H1 (cell line): ENCODE data around the gene ANAPC7. TPM values are rescaled to one million over a fixed set of nuclear protein-coding genes. Genes with fewer than 3 reads are reported as not detected.

Source experiments
- CTCF ChIA-PET: fragments of 300-600 bp; sonication (Branson Sonifier 250); formaldehyde crosslinking; loops from one replicate; lab custom pipeline; 2021; ENCODE audit not compliant: partially characterized antibody; lab: Charles Lee
- POLR2A ChIA-PET: fragments of 300-600 bp; sonication (Branson Sonifier 250); formaldehyde crosslinking; loops from one replicate; lab custom pipeline; 2021; ENCODE audit warnings: inconsistent platforms; ENCODE audit not compliant: partially characterized antibody; lab: Charles Lee
- DNase-seq, 2 experiments: peaks; one replicate each; pipeline versions ENCODE4 v3.0.0 to v3.0.0-alpha.2; 2010 to 2022; ENCODE audit warnings: low spot score in 2 of 2, low read depth in 1 of 2, mixed read lengths in 1 of 2
- FAIRE-seq: peaks from 2 replicates; lab custom pipeline; 2011; peaks lifted over from hg19 to GRCh38; lab: Jason Lieb, UNC
- H2AFZ ChIP-seq: 2 replicates; pipeline ENCODE4 v1.8.1; 2012; ENCODE audit warnings: low read length, inconsistent platforms
- H2AK5ac ChIP-seq: 2 replicates; pipeline ENCODE4 v1.6.1; 2013; ENCODE audit warnings: low read depth, low read length
- H2BK120ac ChIP-seq: replicated peaks from 2 replicates; pipeline ENCODE3; 2013; ENCODE audit warnings: low read depth, low read length, inconsistent platforms
- H2BK12ac ChIP-seq: 2 replicates; pipeline ENCODE4 v1.6.1; 2013; ENCODE audit warnings: low read depth, low read length
- H2BK15ac ChIP-seq: 2 replicates; pipeline ENCODE4 v1.6.1; 2013; ENCODE audit warnings: low read length
- H2BK20ac ChIP-seq: 2 replicates; pipeline ENCODE4 v1.6.1; 2013; ENCODE audit warnings: low read length
- H2BK5ac ChIP-seq: 2 replicates; pipeline ENCODE4 v1.6.1; 2013; ENCODE audit warnings: low read depth, low read length
- H3K14ac ChIP-seq: 2 replicates; pipeline ENCODE4 v1.6.1; 2013; ENCODE audit warnings: inconsistent platforms; ENCODE audit not compliant: insufficient read length
- H3K18ac ChIP-seq: 2 replicates; pipeline ENCODE4 v1.6.1; 2013; ENCODE audit warnings: low read length; ENCODE audit errors: extremely low read depth
- H3K23ac ChIP-seq: 2 replicates; pipeline ENCODE4 v1.6.1; 2013; ENCODE audit warnings: inconsistent platforms; ENCODE audit not compliant: insufficient read length
- H3K23me2 ChIP-seq: 2 replicates; pipeline ENCODE4 v1.6.1; 2013; ENCODE audit warnings: low read depth, low read length
- H3K27ac ChIP-seq: 2 replicates; pipeline ENCODE4 v1.6.1; 2011; ENCODE audit warnings: low read depth, low read length, inconsistent platforms
- H3K27me3 ChIP-seq, 4 experiments: replicated peaks in 1 of 4; 1 replicate in 1 of 4; 2 replicates in 3 of 4; pipeline versions ENCODE4 v1.6.1 to v1.8.1; 2011 to 2013; ENCODE audit warnings: low read length in 3 of 4, mild to moderate bottlenecking in 3 of 4, inconsistent platforms in 2 of 4, mixed read lengths in 2 of 4, moderate library complexity in 1 of 4; ENCODE audit not compliant: control insufficient read depth in 3 of 4, insufficient read depth in 3 of 4; ENCODE audit errors: extremely low read depth in 1 of 4
- H3K36me3 ChIP-seq, 4 experiments: 2 replicates each; pipeline versions ENCODE4 v1.6.1 to v1.8.1; 2011 to 2013; ENCODE audit warnings: mild to moderate bottlenecking in 4 of 4, low read length in 3 of 4, moderate library complexity in 2 of 4, control low read depth in 1 of 4, inconsistent platforms in 1 of 4; ENCODE audit not compliant: insufficient read depth in 4 of 4, control insufficient read depth in 2 of 4
- H3K4ac ChIP-seq: replicated peaks from 2 replicates; pipeline ENCODE3; 2013; ENCODE audit warnings: low read length, low read depth, mixed read lengths, inconsistent platforms; ENCODE audit not compliant: insufficient read length
- H3K4me1 ChIP-seq, 4 experiments: replicated peaks in 1 of 4; 1 replicate in 1 of 4; 2 replicates in 3 of 4; pipeline versions ENCODE4 v1.6.1 to v1.8.1; 2011 to 2013; ENCODE audit warnings: low read length in 3 of 4, inconsistent platforms in 2 of 4, mixed read lengths in 1 of 4; ENCODE audit not compliant: insufficient read depth in 4 of 4, control insufficient read depth in 3 of 4
- H3K4me2 ChIP-seq, 2 experiments: 2 replicates each; pipeline versions ENCODE4 v1.6.1 to v1.8.1; 2011 to 2013; ENCODE audit warnings: low read depth in 2 of 2, low read length in 2 of 2, control low read depth in 1 of 2, inconsistent platforms in 1 of 2, mild to moderate bottlenecking in 1 of 2; ENCODE audit not compliant: insufficient read depth in 1 of 2
- H3K4me3 ChIP-seq, 4 experiments: fragments of 200-600, 300-600 bp in 1 of 4; sonication (generic), shearing (Covaris generic), sonication (Bioruptor Twin) in 1 of 4; 2 replicates each; pipeline versions ENCODE4 v1.5.1 to v1.8.1; 2011 to 2016; ENCODE audit warnings: low read length in 4 of 4, low read depth in 3 of 4, control low read depth in 2 of 4, inconsistent platforms in 2 of 4, mild to moderate bottlenecking in 2 of 4, mixed read lengths in 1 of 4, moderate library complexity in 1 of 4; ENCODE audit not compliant: insufficient read depth in 2 of 4; ENCODE audit errors: extremely low read depth in 1 of 4
- H3K56ac ChIP-seq: replicated peaks from 2 replicates; pipeline ENCODE3; 2013; ENCODE audit warnings: low read depth, mild to moderate bottlenecking, mixed read lengths, low read length, inconsistent platforms; ENCODE audit not compliant: insufficient read length
- H3K79me1 ChIP-seq: 2 replicates; pipeline ENCODE4 v1.6.1; 2013; ENCODE audit warnings: low read depth, low read length, control low read depth
- H3K79me2 ChIP-seq, 2 experiments: 2 replicates each; pipeline versions ENCODE4 v1.6.1 to v1.8.1; 2012 to 2013; ENCODE audit warnings: low read length in 2 of 2, mild to moderate bottlenecking in 2 of 2, inconsistent platforms in 1 of 2; ENCODE audit not compliant: insufficient read depth in 2 of 2, control insufficient read depth in 1 of 2
- H3K9ac ChIP-seq, 4 experiments: replicated peaks in 1 of 4; 1 replicate in 1 of 4; 2 replicates in 3 of 4; pipeline versions ENCODE4 v1.6.1 to v1.8.1; 2011 to 2013; ENCODE audit warnings: low read depth in 3 of 4, low read length in 3 of 4, control low read depth in 2 of 4, mild to moderate bottlenecking in 2 of 4, moderate library complexity in 2 of 4, inconsistent platforms in 1 of 4; ENCODE audit errors: extremely low read depth in 1 of 4
- H3K9me3 ChIP-seq, 2 experiments: 2 replicates each; pipeline versions ENCODE4 v1.6.1 to v1.8.1; 2012 to 2013; ENCODE audit warnings: mild to moderate bottlenecking in 2 of 2, moderate library complexity in 2 of 2, control low read depth in 1 of 2, inconsistent platforms in 1 of 2, low read depth in 1 of 2, low read length in 1 of 2, mixed read lengths in 1 of 2; ENCODE audit not compliant: insufficient read depth in 2 of 2
- H4K20me1 ChIP-seq, 2 experiments: replicated peaks in 1 of 2; 2 replicates each; pipeline versions ENCODE3 to v1.8.1; 2011 to 2013; ENCODE audit warnings: inconsistent platforms in 2 of 2, low read length in 2 of 2, mild to moderate bottlenecking in 1 of 2; ENCODE audit not compliant: insufficient read depth in 2 of 2, control insufficient read depth in 1 of 2
- H4K5ac ChIP-seq: 2 replicates; pipeline ENCODE4 v1.6.1; 2013; ENCODE audit warnings: low read length, low read depth, mixed read lengths, inconsistent platforms; ENCODE audit not compliant: insufficient read length
- H4K8ac ChIP-seq: 2 replicates; pipeline ENCODE4 v1.8.0; 2013; ENCODE audit warnings: mild to moderate bottlenecking, moderate library complexity, low read length, inconsistent platforms; ENCODE audit not compliant: insufficient read depth; ENCODE audit errors: extremely low read depth
- H4K91ac ChIP-seq: replicated peaks from 2 replicates; pipeline ENCODE3; 2013; ENCODE audit warnings: low read length, mixed read lengths, inconsistent platforms; ENCODE audit not compliant: insufficient read length
- ATF2 ChIP-seq: IDR thresholded peaks from 2 replicates; pipeline ENCODE4 v1.6.1; 2012; ENCODE audit warnings: low read length, inconsistent platforms
- EGR1 ChIP-seq: IDR thresholded peaks from 2 replicates; pipeline ENCODE4 v1.6.1; 2011; ENCODE audit warnings: low read depth, low read length, borderline replicate concordance
- GABPA ChIP-seq: IDR thresholded peaks from 2 replicates; pipeline ENCODE4 v1.6.1; 2011; ENCODE audit warnings: mild to moderate bottlenecking, low read length, moderate library complexity, borderline replicate concordance; ENCODE audit not compliant: insufficient read depth
- MAX ChIP-seq: IDR thresholded peaks from 2 replicates; pipeline ENCODE4 v1.6.1; 2012; ENCODE audit warnings: inconsistent platforms
- POU5F1 ChIP-seq: IDR thresholded peaks from 2 replicates; pipeline ENCODE4 v1.6.1; 2011; ENCODE audit warnings: low read depth, mild to moderate bottlenecking, low read length, moderate library complexity
- RFX5 ChIP-seq: IDR thresholded peaks from 2 replicates; pipeline ENCODE4 v1.6.1; 2011; ENCODE audit warnings: low read depth, low read length, improper control_type of control experiment, borderline replicate concordance
- RNF2 ChIP-seq: fragments of 200-900, 300-1000 bp; sonication (generic); IDR thresholded peaks from 2 replicates; pipeline ENCODE4 v1.7.1; 2016; ENCODE audit warnings: borderline replicate concordance, low read depth, mild to moderate bottlenecking, antibody characterized with exemption, low read length; ENCODE audit not compliant: poor library complexity, severe bottlenecking; ENCODE audit errors: missing control alignments
- SP2 ChIP-seq: IDR thresholded peaks from 2 replicates; pipeline ENCODE4 v1.6.1; 2012; ENCODE audit warnings: mild to moderate bottlenecking, low read length, inconsistent platforms
- SRF ChIP-seq: IDR thresholded peaks from 2 replicates; pipeline ENCODE4 v1.6.1; 2011; ENCODE audit warnings: mild to moderate bottlenecking, low read depth, low read length, moderate library complexity
- TBP ChIP-seq: IDR thresholded peaks from 2 replicates; pipeline ENCODE4 v1.6.1; 2011; ENCODE audit warnings: low read depth, low read length, improper control_type of control experiment
- TEAD4 ChIP-seq: IDR thresholded peaks from 2 replicates; pipeline ENCODE4 v1.6.1; 2012; ENCODE audit warnings: low read depth, low read length, inconsistent platforms, mixed read lengths
- WGBS, 2 experiments: shearing (Covaris generic) in 1 of 2; methylation state at CpG; one replicate each; pipeline versions ENCODE4 v1.1.6 to v1.1.7; 2013 to 2015; ENCODE audit warnings: low lambda C conversion rate in 2 of 2, mixed read lengths in 2 of 2, inconsistent platforms in 1 of 2, low coverage in 1 of 2, missing lambda C conversion rate in 1 of 2; ENCODE audit not compliant: insufficient replicate concordance in 2 of 2, insufficient coverage in 1 of 2, insufficient read length in 1 of 2; ENCODE audit errors: extremely low coverage in 1 of 2, missing lambda C conversion rate in 1 of 2; 5-methylcytosine and 5-hydroxymethylcytosine counted together
- polyA plus RNA-seq, 7 experiments: library from polyadenylated mRNA; depleted of rRNA in 3 of 7; stranded (reverse) in 5 of 7; unstranded in 2 of 7; fragments of >200 nt in 5 of 7; fragments of 200-250 nt in 2 of 7; gene quantifications; 1 replicate in 5 of 7; 2 replicates in 1 of 7; 4 replicates in 1 of 7; pipeline versions ENCODE4 v1.2.1 to v1.2.3, GENCODE V29; 2011 to 2013; ENCODE audit warnings: missing spikeins in 2 of 7, mixed read lengths in 2 of 7
- total RNA-seq: library from RNA; stranded (reverse); fragmentation: NEBNext Ultra II Directional; extraction: Animal tissue kit (Norgen Biotek cat#: 25700); gene quantifications from 2 replicates; pipeline ENCODE4 v1.2.1, GENCODE V29; 2021

Gene ANAPC7
- total and polyA plus RNA-seq, 2 of the 8 experiments (the other 6 are each of a cell fraction or from before 2014, with no cell fraction given), result 72.8 to 105 TPM

- no peak overlapping the region for H4K8ac ChIP-seq
- no peaks in the 10 kb centered on the region for H3K79me2 ChIP-seq
- no peak overlapping the region for H3K14ac ChIP-seq
- FAIRE-seq, result no peak
- H2BK12ac ChIP-seq, result no peak overlapping the region
- no peaks in the 10 kb centered on the region for H3K4me1 ChIP-seq
- H2AK5ac ChIP-seq, result no peak overlapping the region
- H3K4me3 ChIP-seq, result no peak overlapping the region
- no peak overlapping the region for H2BK20ac ChIP-seq
- no peak overlapping the region for H2BK15ac ChIP-seq
- H3K27ac ChIP-seq, result no peak overlapping the region
- no peak overlapping the region for H3K9ac ChIP-seq
- no peak overlapping the region for H2BK120ac ChIP-seq
- H3K9me3 ChIP-seq, result no peaks in the 10 kb centered on the region
- ChIA-PET CTCF (interaction anchor here (0.7 to 1.6 kb wide), 6 partner anchors 11 to 252 kb away, joined by 3 to 10 read pairs (median 6); no protein-coding TSS in a partner anchor), POLR2A (interaction anchor here (0.7 to 8.1 kb wide), 7 partner anchors 12 to 801 kb away, joined by 3 to 48 read pairs (median 6); partner anchors contain the start of gene ANAPC7)
- no peaks in the 10 kb centered on the region for H3K79me1 ChIP-seq
- no peaks in the 10 kb centered on the region for H3K27me3 ChIP-seq
- WGBS, 2 experiments, result 88% methylated on average over 7 of the region's 7 CpGs; no CpG with 5 or more reads in 1 of the 2 experiments
- no peak overlapping the region for H3K4me2 ChIP-seq
- no peaks in the 10 kb centered on the region for H3K23me2 ChIP-seq
- H3K18ac ChIP-seq, result no peak overlapping the region
- H3K4ac ChIP-seq, result no peak overlapping the region
- no peak for DNase-seq
- peaks cover 0 to 8% (median 1%) of the 10 kb centered on the region in 4 experiments; a peak in 4 of 8 replicates for H3K36me3 ChIP-seq
- H3K56ac ChIP-seq, result no peak overlapping the region
- no peak overlapping the region for H2BK5ac ChIP-seq
- no peak overlapping the region for H4K5ac ChIP-seq
- no peak overlapping the region for H3K23ac ChIP-seq
- peaks cover 0 to 4% of the 10 kb centered on the region in 2 experiments for H4K20me1 ChIP-seq
- H2AFZ ChIP-seq, result no peak overlapping the region
- no peak overlapping the region for H4K91ac ChIP-seq
- TF ChIP-seq TBP (no peak), SP2 (no peak), TEAD4 (no peak), GABPA (no peak), RNF2 (no peak), RFX5 (no peak), SRF (no peak), POU5F1 (no peak), EGR1 (no peak), MAX (no peak), ATF2 (no peak)
These were observed 49.2 kb downstream of the ANAPC7 start for GRCh38 chr12:110354172-110354780.
